Measurements from ENCODE around the gene CDS1. TPM values are rescaled to one million over a fixed set of nuclear protein-coding genes. Genes with fewer than 3 reads are reported as not detected.
"Not testable (repeated sequence)": the region's sequence is repeated elsewhere in the genome, so short reads cannot be mapped to it uniquely, and the experiment has no call there.

Gene CDS1
- total RNA-seq, 3 donors from 2014 or later (not counting 1 experiment from before 2014, with no cell fraction given): 0.14 TPM; not detected in 2

DNA sequence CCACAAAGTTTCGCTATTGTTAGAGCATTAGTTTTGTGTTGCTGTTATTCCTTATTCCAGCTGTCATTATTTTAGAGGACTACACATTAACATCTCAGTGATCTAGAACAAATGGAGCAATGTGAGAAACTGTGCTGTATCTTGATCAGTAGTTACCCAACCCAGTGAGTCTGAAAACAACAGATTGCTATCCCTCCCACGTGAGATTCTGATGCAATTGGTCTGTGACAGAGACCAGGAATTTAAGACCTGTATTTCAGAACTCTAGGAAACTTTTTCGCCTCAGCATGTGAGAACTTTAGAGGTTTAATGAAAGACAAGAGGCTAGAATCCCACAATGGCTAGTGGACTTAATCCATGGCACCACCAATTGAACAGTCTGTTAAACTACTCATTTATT, 35.7 kb upstream of the CDS1 start:
- no peaks in the 10 kb centered on the region for H3K9me3 ChIP-seq (ENCODE audit: control insufficient read depth, insufficient read depth, low read length)
- intact Hi-C loops (cut with micrococcal nuclease): no loop called here
- H3K36me3 ChIP-seq (ENCODE audit: control insufficient read depth, insufficient read depth, low read length): no peaks in the 10 kb centered on the region
- H3K27me3 Mint-ChIP-seq (ENCODE audit: low read depth in 2 of 2): peaks cover 0 to 6% of the 10 kb centered on the region in 2 donors
- no peaks in the 10 kb centered on the region for H3K4me1 ChIP-seq (ENCODE audit: control insufficient read depth, insufficient read depth, low read length)
- ATAC-seq: no peak
- no peak overlapping the region for H3K27ac ChIP-seq (ENCODE audit: low read length)
- H3K4me3 ChIP-seq (ENCODE audit: low read length): no peak overlapping the region
- H3K27ac Mint-ChIP-seq: no peak overlapping the region
- no peaks in the 10 kb centered on the region for H3K4me1 Mint-ChIP-seq
- WGBS (ENCODE audit: insufficient coverage): 83% methylated on average over 3 of the region's 3 CpGs
- no peaks in the 10 kb centered on the region for H3K9me3 Mint-ChIP-seq
- H3K27me3 ChIP-seq (ENCODE audit: control insufficient read depth, insufficient read depth, low read length): no peaks in the 10 kb centered on the region
- H3K36me3 Mint-ChIP-seq: no peaks in the 10 kb centered on the region
- H3K4me3 Mint-ChIP-seq: no peak overlapping the region
- TF ChIP-seq, protein P1, sequence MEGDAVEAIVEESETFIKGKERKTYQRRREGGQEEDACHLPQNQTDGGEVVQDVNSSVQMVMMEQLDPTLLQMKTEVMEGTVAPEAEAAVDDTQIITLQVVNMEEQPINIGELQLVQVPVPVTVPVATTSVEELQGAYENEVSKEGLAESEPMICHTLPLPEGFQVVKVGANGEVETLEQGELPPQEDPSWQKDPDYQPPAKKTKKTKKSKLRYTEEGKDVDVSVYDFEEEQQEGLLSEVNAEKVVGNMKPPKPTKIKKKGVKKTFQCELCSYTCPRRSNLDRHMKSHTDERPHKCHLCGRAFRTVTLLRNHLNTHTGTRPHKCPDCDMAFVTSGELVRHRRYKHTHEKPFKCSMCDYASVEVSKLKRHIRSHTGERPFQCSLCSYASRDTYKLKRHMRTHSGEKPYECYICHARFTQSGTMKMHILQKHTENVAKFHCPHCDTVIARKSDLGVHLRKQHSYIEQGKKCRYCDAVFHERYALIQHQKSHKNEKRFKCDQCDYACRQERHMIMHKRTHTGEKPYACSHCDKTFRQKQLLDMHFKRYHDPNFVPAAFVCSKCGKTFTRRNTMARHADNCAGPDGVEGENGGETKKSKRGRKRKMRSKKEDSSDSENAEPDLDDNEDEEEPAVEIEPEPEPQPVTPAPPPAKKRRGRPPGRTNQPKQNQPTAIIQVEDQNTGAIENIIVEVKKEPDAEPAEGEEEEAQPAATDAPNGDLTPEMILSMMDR (IDR thresholded peaks at IDR 0.05): no peak
- DNase-seq: no peak

DNA sequence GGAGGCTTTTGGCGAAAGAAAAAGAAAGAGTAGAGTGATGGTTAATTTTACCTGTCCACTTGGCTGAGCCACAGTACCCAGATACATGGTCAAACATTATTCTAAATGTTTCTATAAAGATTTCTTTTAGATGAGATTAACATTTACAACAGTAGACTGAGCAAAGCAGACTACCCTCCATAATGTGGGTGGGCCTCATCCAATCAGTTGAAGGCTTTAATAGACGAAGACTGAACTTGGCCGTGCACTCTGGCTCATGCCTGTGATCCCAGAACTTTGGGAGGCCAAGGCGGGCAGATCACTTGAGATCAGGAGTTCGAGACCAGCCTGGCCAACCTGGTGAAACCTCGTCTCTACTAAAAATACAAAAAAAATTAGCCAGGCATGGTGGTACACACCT, 33.7 kb upstream of the CDS1 start:
- WGBS (ENCODE audit: insufficient coverage): 83% methylated on average over 5 of the region's 6 CpGs
- H3K4me1 ChIP-seq (ENCODE audit: control insufficient read depth, insufficient read depth, low read length); ATAC-seq; DNase-seq; H3K9me3 Mint-ChIP-seq; H3K27me3 Mint-ChIP-seq (ENCODE audit: low read depth in 2 of 2); H3K4me1 Mint-ChIP-seq; intact Hi-C loops (cut with micrococcal nuclease); H3K4me3 Mint-ChIP-seq; H3K27me3 ChIP-seq (ENCODE audit: control insufficient read depth, insufficient read depth, low read length); H3K9me3 ChIP-seq (ENCODE audit: control insufficient read depth, insufficient read depth, low read length); H3K4me3 ChIP-seq (ENCODE audit: low read length); H3K27ac ChIP-seq (ENCODE audit: low read length); H3K36me3 Mint-ChIP-seq; H3K27ac Mint-ChIP-seq; H3K36me3 ChIP-seq (ENCODE audit: control insufficient read depth, insufficient read depth, low read length): not testable (repeated sequence)

DNA sequence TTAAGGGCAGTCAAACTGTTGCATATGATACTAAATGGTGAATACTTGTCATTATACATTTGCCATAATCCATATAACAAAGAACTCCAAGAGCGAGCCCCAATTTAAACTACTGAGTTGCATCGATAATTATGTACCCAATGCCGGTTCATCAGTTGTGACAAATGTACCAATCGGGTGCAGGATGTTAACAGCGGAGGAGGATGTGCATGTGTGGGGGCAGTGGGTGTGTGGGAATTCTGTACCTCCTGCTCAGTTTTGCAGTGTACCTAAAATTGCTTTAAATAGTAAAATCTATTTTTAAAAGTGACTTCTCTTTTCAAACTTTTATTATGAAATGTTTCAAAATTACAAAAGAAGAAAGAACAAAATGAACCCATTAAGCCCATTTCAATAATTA, 20.8 kb upstream of the CDS1 start:
- TF ChIP-seq, protein P1 (IDR thresholded peaks at IDR 0.05): no peak
- no peaks in the 10 kb centered on the region for H3K27me3 Mint-ChIP-seq (ENCODE audit: low read depth in 2 of 2)
- ATAC-seq: no peak
- Histone ChIP-seq H3K9me3 (ENCODE audit: control insufficient read depth, insufficient read depth, low read length) (no peaks in the 10 kb centered on the region), H3K36me3 (ENCODE audit: control insufficient read depth, insufficient read depth, low read length) (no peaks in the 10 kb centered on the region), H3K4me1 (ENCODE audit: control insufficient read depth, insufficient read depth, low read length) (no peaks in the 10 kb centered on the region), H3K27me3 (ENCODE audit: control insufficient read depth, insufficient read depth, low read length) (no peaks in the 10 kb centered on the region), H3K27ac (ENCODE audit: low read length) (no peak overlapping the region), H3K4me3 (ENCODE audit: low read length) (no peak overlapping the region)
- intact Hi-C loops (cut with micrococcal nuclease): no loop called here
- H3K9me3 Mint-ChIP-seq: peaks cover 2 to 5% of the 10 kb centered on the region in 2 donors
- no peaks in the 10 kb centered on the region for H3K4me1 Mint-ChIP-seq
- 97% methylated on average over 5 of the region's 5 CpGs for WGBS (ENCODE audit: insufficient coverage)
- no peak for DNase-seq
- H3K36me3 Mint-ChIP-seq: no peaks in the 10 kb centered on the region
- H3K27ac Mint-ChIP-seq: no peak overlapping the region
- H3K4me3 Mint-ChIP-seq: no peak overlapping the region

DNA sequence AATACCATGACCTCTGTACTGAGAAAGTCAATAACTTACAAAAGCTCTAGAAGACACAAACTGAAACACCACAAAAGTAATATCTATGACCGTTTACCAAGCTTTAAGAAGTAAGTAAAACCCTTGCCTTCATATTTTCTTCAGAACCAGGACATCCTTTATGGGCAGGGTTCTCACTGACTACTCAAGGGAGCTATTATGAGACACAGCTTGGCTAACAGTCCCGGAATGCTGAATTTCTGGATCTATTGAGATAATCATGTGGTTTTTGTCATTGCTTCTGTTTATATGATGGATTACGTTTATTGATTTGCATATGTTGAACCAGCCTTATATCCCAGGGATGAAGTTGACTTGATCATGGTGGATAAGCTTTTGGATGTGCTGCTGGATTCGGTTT, 19.9 kb upstream of the CDS1 start:
- no peak for DNase-seq
- WGBS (ENCODE audit: insufficient coverage): 75% methylated on average over 4 of the region's 4 CpGs

More for the DNA sequence above, 19.9 kb upstream of the CDS1 start:
- no peaks in the 10 kb centered on the region for H3K36me3 ChIP-seq (ENCODE audit: control insufficient read depth, insufficient read depth, low read length)
- Mint-ChIP-seq H3K36me3 (no peaks in the 10 kb centered on the region), H3K27ac (no peak overlapping the region), H3K4me3 (no peak overlapping the region), H3K9me3 (peaks cover 2 to 5% of the 10 kb centered on the region in 2 donors), H3K27me3 (ENCODE audit: low read depth in 2 of 2) (no peaks in the 10 kb centered on the region), H3K4me1 (no peaks in the 10 kb centered on the region)
- no peak for ATAC-seq
- no peak overlapping the region for H3K27ac ChIP-seq (ENCODE audit: low read length)
- no peaks in the 10 kb centered on the region for H3K4me1 ChIP-seq (ENCODE audit: control insufficient read depth, insufficient read depth, low read length)
- intact Hi-C loops (cut with micrococcal nuclease): no loop called here
- H3K4me3 ChIP-seq (ENCODE audit: low read length): no peak overlapping the region
- H3K9me3 ChIP-seq (ENCODE audit: control insufficient read depth, insufficient read depth, low read length): no peaks in the 10 kb centered on the region
- TF ChIP-seq, protein P1 (IDR thresholded peaks at IDR 0.05): no peak
- no peaks in the 10 kb centered on the region for H3K27me3 ChIP-seq (ENCODE audit: control insufficient read depth, insufficient read depth, low read length)
